CD8-positive, alpha-beta memory T cell (primary cell): ENCODE measurements around the gene ARID3A. TPM values are rescaled to one million over a fixed set of nuclear protein-coding genes. Genes with fewer than 3 reads are reported as not detected.
A peak's percentile ranks its signal among the peaks of the same experiment; 100 is the strongest.
"Not testable (repeated sequence)": the region's sequence is repeated elsewhere in the genome, so short reads cannot be mapped to it uniquely, and the experiment has no call there.

ENCODE experiments used
- CTCF ChIA-PET: fragments of 350-600 bp; sonication (Branson Sonifier 250); formaldehyde crosslinking; loops from one replicate; lab custom pipeline; 2021; ENCODE audit warnings: antibody characterized with exemption; lab: Charles Lee
- POLR2A ChIA-PET: fragments of 350-600 bp; sonication (Branson Sonifier 250); formaldehyde crosslinking; loops from one replicate; lab custom pipeline; 2021; ENCODE audit warnings: antibody characterized with exemption; lab: Charles Lee
- DNase-seq, 5 donors: peaks; one replicate each; pipeline versions ENCODE4 v3.0.0 to v3.0.0-alpha.2; 2020 to 2022; ENCODE audit warnings: mixed read lengths in 1 of 5
- H3K27ac ChIP-seq: one replicate; pipeline ENCODE4 v1.7.0; 2013; ENCODE audit warnings: low read depth, mild to moderate bottlenecking, low read length, moderate library complexity
- H3K27me3 ChIP-seq: 2 replicates; pipeline ENCODE4 v1.7.0; 2013; ENCODE audit warnings: low read length, mild to moderate bottlenecking; ENCODE audit not compliant: insufficient read depth, poor library complexity, severe bottlenecking
- H3K36me3 ChIP-seq: 2 replicates; pipeline ENCODE4 v1.7.0; 2013; ENCODE audit warnings: mild to moderate bottlenecking, low read length, moderate library complexity; ENCODE audit not compliant: insufficient read depth
- H3K4me1 ChIP-seq: 2 replicates; pipeline ENCODE4 v1.7.0; 2013; ENCODE audit warnings: mild to moderate bottlenecking, low read length, moderate library complexity; ENCODE audit not compliant: insufficient read depth
- H3K4me3 ChIP-seq: 2 replicates; pipeline ENCODE4 v1.7.0; 2013; ENCODE audit warnings: mild to moderate bottlenecking, low read length
- H3K9me3 ChIP-seq: 2 replicates; pipeline ENCODE4 v1.7.0; 2013; ENCODE audit warnings: mild to moderate bottlenecking, low read length
- H3K27ac Mint-ChIP-seq, 8 donors: one replicate each; pipeline ENCODE4 v1.8.0; 2020 to 2021; ENCODE audit warnings: mixed read lengths in 8 of 8, mild to moderate bottlenecking in 6 of 8, inconsistent platforms in 3 of 8, moderate library complexity in 3 of 8
- H3K27me3 Mint-ChIP-seq, 2 donors: one replicate each; pipeline ENCODE4 v1.8.0; 2020 to 2021; ENCODE audit warnings: mixed read lengths in 2 of 2, mild to moderate bottlenecking in 1 of 2, moderate library complexity in 1 of 2
- H3K36me3 Mint-ChIP-seq, 3 donors: one replicate each; pipeline ENCODE4 v1.8.0; 2020 to 2021; ENCODE audit warnings: mixed read lengths in 3 of 3, inconsistent platforms in 1 of 3, mild to moderate bottlenecking in 1 of 3
- H3K4me1 Mint-ChIP-seq, 3 donors: one replicate each; pipeline ENCODE4 v1.8.0; 2020 to 2021; ENCODE audit warnings: mixed read lengths in 3 of 3, inconsistent platforms in 1 of 3, mild to moderate bottlenecking in 1 of 3
- H3K4me3 Mint-ChIP-seq, 7 donors: one replicate each; pipeline ENCODE4 v1.8.0; 2020 to 2021; ENCODE audit warnings: mixed read lengths in 7 of 7, mild to moderate bottlenecking in 6 of 7, moderate library complexity in 4 of 7, inconsistent platforms in 2 of 7
- H3K9me3 Mint-ChIP-seq, 5 donors: one replicate each; pipeline ENCODE4 v1.8.0; 2020 to 2022; ENCODE audit warnings: mixed read lengths in 5 of 5, mild to moderate bottlenecking in 3 of 5, moderate library complexity in 2 of 5, inconsistent platforms in 1 of 5
- polyA plus RNA-seq: library from polyadenylated mRNA; unstranded; fragments of 300-500 nt; fragmentation: Illumina TruSeq; gene quantifications from one replicate; pipeline ENCODE4 v1.2.3, GENCODE V29; 2021
- total RNA-seq, 2 experiments: library from RNA; stranded (reverse); gene quantifications; one replicate each; pipeline ENCODE4 v1.2.3, GENCODE V29; 2021

Gene ARID3A
- total and polyA plus RNA-seq, 3 experiments from 2014 or later, result 0.49 to 15.9 (median 12.8) TPM

DNA sequence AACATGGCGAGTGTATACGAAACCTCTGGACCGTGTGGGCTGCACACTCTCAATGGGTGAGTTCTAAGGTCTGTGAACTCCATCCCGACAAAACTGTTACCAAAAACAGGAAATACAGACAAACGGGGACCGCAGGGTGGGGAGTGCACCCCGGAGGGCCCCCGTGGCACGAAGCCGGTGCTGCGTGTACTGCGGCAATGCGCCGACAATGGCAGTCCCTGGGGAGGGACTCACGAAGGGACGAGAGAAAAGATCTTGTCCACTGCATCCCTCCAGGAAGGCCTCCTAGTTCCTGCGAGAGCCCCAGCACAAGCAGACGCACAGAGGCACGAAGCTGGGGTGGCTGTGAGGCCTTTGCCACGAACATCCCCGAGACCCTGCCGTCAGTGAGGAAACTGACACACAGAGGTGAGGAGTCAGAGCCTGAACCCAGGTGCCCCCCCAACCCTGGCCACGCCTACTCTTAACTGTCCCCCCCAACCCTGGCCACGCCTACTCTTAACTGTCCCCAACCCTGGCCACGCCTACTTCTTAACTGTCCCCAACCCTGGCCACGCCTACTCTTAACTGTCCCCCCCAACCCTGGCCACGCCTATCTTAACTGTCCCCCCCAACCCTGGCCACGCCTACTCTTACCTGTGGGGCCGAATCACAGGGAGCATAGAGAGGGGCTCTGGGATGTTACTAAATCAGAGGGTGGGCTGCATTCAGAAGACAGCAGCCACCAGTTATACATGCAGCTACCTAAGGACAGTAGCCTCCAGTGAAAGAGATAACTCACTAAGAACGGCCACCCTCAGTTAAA lies 37.1 kb upstream of the ARID3A start:
- H3K27me3 Mint-ChIP-seq, result peaks cover 0 to 7% of the 10 kb centered on the region in 2 donors
- POLR2A ChIA-PET, result interaction anchor here (0.6 to 2.2 kb wide), 7 partner anchors 10 to 181 kb away, joined by 3 to 10 read pairs (median 4); no protein-coding TSS in a partner anchor
- Histone ChIP-seq H3K4me3 (no peak overlapping the region), H3K4me1 (peaks cover 9% of the 10 kb centered on the region), H3K36me3 (peaks cover 14% of the 10 kb centered on the region), H3K9me3 (no peaks in the 10 kb centered on the region), H3K27me3 (no peaks in the 10 kb centered on the region), H3K27ac (no peak overlapping the region)
- peak overlapping the region in 4 of 7 donors; percentile 72 to 81 (median 75) for H3K4me3 Mint-ChIP-seq
- H3K9me3 Mint-ChIP-seq, result peaks cover 0 to 2% (median 0%) of the 10 kb centered on the region in 5 donors
- peak overlapping the region in 6 of 8 donors; percentile 33 to 95 (median 90) for H3K27ac Mint-ChIP-seq
- peaks cover 0 to 51% (median 0%) of the 10 kb centered on the region in 3 donors for H3K36me3 Mint-ChIP-seq
- peak in 3 of 5 donors; percentile 53 to 82 (median 78) for DNase-seq
- peaks cover 14 to 49% (median 20%) of the 10 kb centered on the region in 3 donors for H3K4me1 Mint-ChIP-seq
- CTCF ChIA-PET, result interaction anchor here (0.9 to 1.1 kb wide), 3 partner anchors 8 to 93 kb away, joined by 3 read pairs; no protein-coding TSS in a partner anchor

DNA sequence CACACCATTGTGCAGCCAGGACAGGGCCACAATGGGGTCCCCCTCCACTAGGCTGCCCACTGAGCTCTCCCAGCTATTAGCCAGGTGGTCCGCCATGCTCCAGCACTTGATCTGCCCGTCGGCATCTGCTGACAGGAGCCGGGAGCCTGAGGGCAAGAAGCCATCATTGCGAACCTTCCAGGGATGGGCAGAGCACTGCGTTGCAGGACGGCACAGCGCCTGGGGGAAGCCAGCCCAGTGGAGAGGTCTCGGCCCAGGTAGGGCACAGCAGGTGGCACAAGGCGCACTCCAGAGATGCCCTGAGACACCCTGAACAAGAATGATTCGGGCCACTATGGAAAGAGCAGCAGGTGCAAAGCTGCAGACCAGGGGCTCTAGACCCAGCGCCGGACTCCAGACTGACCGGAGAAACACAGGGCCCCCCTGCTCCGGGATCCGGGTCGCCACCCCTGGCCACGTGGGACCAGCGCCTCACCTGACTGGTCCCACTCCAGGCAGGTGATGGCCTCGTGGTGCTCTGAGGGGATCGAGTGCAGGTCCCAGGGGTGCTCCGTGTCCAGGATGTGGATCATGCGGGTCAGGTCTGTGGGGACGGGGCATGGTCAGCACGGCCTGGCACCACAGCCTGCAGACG lies 36.1 kb upstream of the ARID3A start:
- H3K27ac Mint-ChIP-seq, result peak overlapping the region in 3 of 8 donors; percentile 52 to 94 (median 72)
- H3K4me1 Mint-ChIP-seq, result peaks cover 16 to 54% (median 20%) of the 10 kb centered on the region in 3 donors
- H3K27me3 Mint-ChIP-seq, result peaks cover 0 to 7% of the 10 kb centered on the region in 2 donors
- Histone ChIP-seq H3K27me3 (no peaks in the 10 kb centered on the region), H3K36me3 (peaks cover 14% of the 10 kb centered on the region), H3K9me3 (no peaks in the 10 kb centered on the region), H3K4me3 (no peak overlapping the region), H3K27ac (no peak overlapping the region), H3K4me1 (peaks cover 9% of the 10 kb centered on the region)
- no peak for DNase-seq
- peaks cover 0 to 2% (median 0%) of the 10 kb centered on the region in 5 donors for H3K9me3 Mint-ChIP-seq
- peak overlapping the region in 6 of 7 donors; percentile 11 to 81 (median 60) for H3K4me3 Mint-ChIP-seq
- peaks cover 0 to 44% (median 0%) of the 10 kb centered on the region in 3 donors for H3K36me3 Mint-ChIP-seq
- ChIA-PET POLR2A (interaction anchor here (0.7 to 2.2 kb wide), 3 partner anchors 17 to 543 kb away, joined by 3 to 9 read pairs (median 5); no protein-coding TSS in a partner anchor), CTCF (no interaction called here)

DNA sequence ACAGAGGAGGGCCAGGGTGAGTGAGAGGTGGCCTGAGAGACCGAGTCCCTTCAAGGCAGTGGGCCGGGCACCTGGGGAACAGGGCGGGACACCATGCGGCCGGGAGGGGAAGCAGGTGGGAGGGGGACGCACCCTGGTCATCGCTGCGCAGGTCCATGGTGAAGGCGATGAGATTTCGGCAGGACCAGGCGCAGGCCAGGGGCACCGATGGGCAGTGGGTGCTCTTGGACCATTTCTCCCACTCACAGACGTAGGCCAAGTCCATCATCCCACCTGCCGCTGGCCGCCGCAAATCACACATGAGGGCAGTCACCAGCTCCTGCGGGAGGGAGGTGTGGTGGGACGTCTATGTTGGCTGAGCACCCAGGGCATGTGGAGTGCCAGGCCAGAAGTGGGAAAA lies 35.0 kb upstream of the ARID3A start:
- Mint-ChIP-seq H3K27ac (peak overlapping the region in 5 of 8 donors; percentile 22 to 84 (median 61)), H3K4me1 (peaks cover 21 to 58% (median 22%) of the 10 kb centered on the region in 3 donors), H3K9me3 (peaks cover 0 to 2% (median 0%) of the 10 kb centered on the region in 5 donors), H3K27me3 (peaks cover 0 to 7% of the 10 kb centered on the region in 2 donors), H3K4me3 (peak overlapping the region; percentile 47 to 86 (median 73)), H3K36me3 (peaks cover 0 to 39% (median 0%) of the 10 kb centered on the region in 3 donors)
- DNase-seq, result no peak
- peaks cover 12% of the 10 kb centered on the region for H3K4me1 ChIP-seq
- peaks cover 14% of the 10 kb centered on the region for H3K36me3 ChIP-seq
- no peak overlapping the region for H3K4me3 ChIP-seq
- POLR2A ChIA-PET, result no interaction called here
- CTCF ChIA-PET, result no interaction called here
- H3K27me3 ChIP-seq, result no peaks in the 10 kb centered on the region
- no peaks in the 10 kb centered on the region for H3K9me3 ChIP-seq
- no peak overlapping the region for H3K27ac ChIP-seq

DNA sequence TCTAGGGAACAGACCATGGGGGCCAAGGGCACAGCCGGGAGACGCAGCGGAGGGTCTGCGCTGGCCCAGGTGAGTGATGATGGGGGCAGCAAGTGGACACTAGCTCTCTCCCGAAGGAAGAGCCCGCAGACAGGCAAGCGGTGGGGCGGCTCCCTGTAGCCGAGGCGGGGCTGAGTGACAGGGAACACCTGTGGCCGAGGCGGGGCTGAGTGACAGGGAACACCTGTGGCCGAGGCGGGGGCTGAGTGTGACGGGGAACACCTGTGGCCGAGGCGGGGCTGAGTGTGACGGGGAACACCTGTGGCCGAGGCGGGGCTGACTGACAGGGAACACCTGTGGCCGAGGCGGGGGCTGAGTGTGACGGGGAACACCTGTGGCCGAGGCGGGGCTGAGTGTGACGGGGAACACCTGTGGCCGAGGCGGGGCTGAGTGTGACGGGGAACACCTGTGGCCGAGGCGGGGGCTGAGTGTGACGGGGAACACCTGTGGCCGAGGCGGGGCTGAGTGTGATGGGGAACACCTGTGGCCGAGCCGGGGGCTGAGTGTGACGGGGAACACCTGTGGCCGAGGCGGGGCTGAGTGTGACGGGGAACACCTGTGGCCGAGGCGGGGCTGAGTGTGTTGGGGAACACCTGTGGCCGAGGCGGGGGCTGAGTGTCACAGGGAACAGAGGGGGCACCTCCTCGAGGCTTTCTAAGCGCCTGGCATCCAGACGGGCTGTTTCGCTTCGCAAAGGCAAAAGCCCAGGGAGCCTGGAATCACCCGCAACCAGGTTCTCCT lies 34.2 kb upstream of the ARID3A start:
- H3K27me3 Mint-ChIP-seq, H3K4me3 ChIP-seq, H3K27me3 ChIP-seq, H3K9me3 ChIP-seq, DNase-seq, H3K9me3 Mint-ChIP-seq: not testable (repeated sequence)
- peaks cover 0 to 42% (median 2%) of the 10 kb centered on the region in 3 donors for H3K36me3 Mint-ChIP-seq
- ChIA-PET POLR2A (interaction anchor here (2.0 to 5.3 kb wide), 3 partner anchors 11 to 28 kb away, joined by 9 to 77 read pairs (median 22); no protein-coding TSS in a partner anchor), CTCF (interaction anchor here (2.0 to 2.7 kb wide), 2 partner anchors 18 to 28 kb away, joined by 25 to 26 read pairs; no protein-coding TSS in a partner anchor)
- H3K4me3 Mint-ChIP-seq, result peak overlapping the region; percentile 78 to 92 (median 84)
- peaks cover 10% of the 10 kb centered on the region for H3K36me3 ChIP-seq
- H3K4me1 Mint-ChIP-seq, result peaks cover 21 to 61% (median 22%) of the 10 kb centered on the region in 3 donors
- peak overlapping the region in 6 of 8 donors; percentile 61 to 98 (median 78) for H3K27ac Mint-ChIP-seq
- H3K27ac ChIP-seq, result peak overlapping the region; percentile 69
- peaks cover 12% of the 10 kb centered on the region for H3K4me1 ChIP-seq

DNA sequence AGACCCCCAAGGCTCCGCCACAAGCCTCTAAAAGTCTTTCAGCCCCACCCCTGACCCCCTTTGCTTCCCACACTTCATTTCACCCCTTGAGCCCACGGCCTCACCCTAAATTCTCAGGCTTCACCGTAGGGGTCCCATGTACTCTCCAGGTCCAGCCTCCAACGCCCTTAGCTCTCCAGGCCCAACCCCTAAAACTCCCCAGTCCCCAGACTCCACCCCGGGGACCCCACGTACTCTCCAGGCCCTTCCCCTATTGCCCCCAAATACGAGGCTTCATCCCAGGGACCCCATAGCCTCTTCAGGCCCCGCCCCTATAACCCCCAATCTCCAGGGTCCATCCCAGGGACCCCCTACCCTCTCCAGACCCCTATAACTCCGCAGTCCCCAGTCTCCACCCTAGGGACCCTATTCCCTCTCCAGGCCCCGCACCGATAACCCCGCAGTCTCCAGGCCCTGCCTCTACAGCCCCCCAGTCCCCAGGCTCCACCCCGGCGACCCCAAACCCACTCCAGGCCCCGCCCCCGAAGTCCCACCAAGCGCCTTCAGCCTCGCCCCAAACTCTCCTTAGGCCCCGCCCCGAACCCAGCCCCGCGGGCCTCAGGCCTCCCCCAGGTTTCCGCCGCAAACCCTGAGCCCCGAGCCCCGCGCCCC lies 33.5 kb upstream of the ARID3A start:
- H3K27me3 Mint-ChIP-seq, result peaks cover 0 to 5% of the 10 kb centered on the region in 2 donors
- ChIA-PET CTCF (interaction anchor here (1.0 to 2.7 kb wide), 8 partner anchors 10 to 121 kb away, joined by 3 to 26 read pairs (median 6); no protein-coding TSS in a partner anchor), POLR2A (interaction anchor here (0.5 to 5.3 kb wide), 8 partner anchors 10 to 498 kb away, joined by 3 to 77 read pairs (median 9); partner anchors contain the start of gene CIRBP)
- H3K4me1 Mint-ChIP-seq, result peaks cover 21 to 60% (median 22%) of the 10 kb centered on the region in 3 donors
- H3K9me3 ChIP-seq, result no peaks in the 10 kb centered on the region
- H3K27ac Mint-ChIP-seq, result peak overlapping the region; percentile 60 to 98 (median 84)
- H3K36me3 Mint-ChIP-seq, result peaks cover 0 to 45% (median 3%) of the 10 kb centered on the region in 3 donors
- H3K4me3 ChIP-seq, result peak overlapping the region; percentile 74
- H3K4me3 Mint-ChIP-seq, result peak overlapping the region; percentile 78 to 92 (median 83)
- peaks cover 0 to 2% (median 0%) of the 10 kb centered on the region in 5 donors for H3K9me3 Mint-ChIP-seq
- peaks cover 10% of the 10 kb centered on the region for H3K36me3 ChIP-seq
- no peaks in the 10 kb centered on the region for H3K27me3 ChIP-seq
- DNase-seq, result peak in 1 of 5 donors; percentile 72
- peak overlapping the region; percentile 69 for H3K27ac ChIP-seq
- H3K4me1 ChIP-seq, result peaks cover 12% of the 10 kb centered on the region

DNA sequence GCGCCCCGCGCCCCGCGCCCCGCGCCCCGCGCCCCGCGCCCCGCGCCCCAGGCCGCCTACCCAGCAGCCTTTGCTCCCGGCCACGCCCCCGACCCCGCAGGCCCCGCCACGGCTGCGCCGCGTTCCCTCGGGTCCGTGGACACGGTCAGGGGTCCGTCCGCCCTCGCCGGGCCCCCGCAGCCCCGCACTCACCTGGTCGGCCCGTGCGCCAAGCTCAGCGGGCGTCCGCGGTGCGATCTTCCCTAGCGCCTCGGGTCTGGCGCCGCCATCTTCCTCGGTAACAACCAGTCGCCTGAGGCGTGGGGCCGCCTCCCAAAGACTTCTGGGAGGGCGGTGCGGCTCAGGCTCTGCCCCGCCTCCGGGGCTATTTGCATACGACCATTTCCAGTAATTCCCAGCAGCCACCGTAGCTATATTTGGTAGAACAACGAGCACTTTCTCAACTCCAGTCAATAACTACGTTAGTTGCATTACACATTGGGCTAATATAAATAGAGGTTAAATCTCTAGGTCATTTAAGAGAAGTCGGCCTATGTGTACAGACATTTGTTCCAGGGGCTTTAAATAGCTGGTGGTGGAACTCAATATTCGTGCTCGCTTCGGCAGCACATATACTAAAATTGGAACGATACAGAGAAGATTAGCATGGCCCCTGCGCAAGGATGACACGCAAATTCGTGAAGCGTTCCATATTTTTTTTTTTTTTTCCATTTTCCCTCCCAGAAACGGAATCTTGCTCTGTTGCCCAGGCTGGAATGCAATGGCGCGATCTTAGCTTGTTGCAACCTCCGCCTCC lies 32.7 kb upstream of the ARID3A start, which contains the start of the genes MED16 and RNU6-9:
TSS of gene MED16 (minus strand) at position 294 of the 796 bp plus-strand sequence. CDS start 2,056 bp downstream, outside the sequence.
TSS of gene RNU6-9 (plus strand) at position 591 of the 796 bp plus-strand sequence.
- peaks cover 20 to 56% (median 21%) of the 10 kb centered on the region in 3 donors for H3K4me1 Mint-ChIP-seq
- DNase-seq, result peak; percentile 88 to 95 (median 93)
- Histone ChIP-seq H3K4me3 (peak within 1 kb of the TSS; percentile 74), H3K27ac (peak within 1 kb of the TSS; percentile 86), H3K4me1 (peaks cover 8% of the 10 kb centered on the region), H3K9me3 (no peaks in the 10 kb centered on the region), H3K36me3 (peaks cover 10% of the 10 kb centered on the region), H3K27me3 (no peaks in the 10 kb centered on the region)
- H3K9me3 Mint-ChIP-seq, result peaks cover 0 to 2% (median 0%) of the 10 kb centered on the region in 5 donors
- peak within 1 kb of the TSS; percentile 98 to 100 (median 99) for H3K27ac Mint-ChIP-seq
- peak within 1 kb of the TSS; percentile 91 to 96 (median 92) for H3K4me3 Mint-ChIP-seq
- CTCF ChIA-PET, result interaction anchor here (1.0 to 2.7 kb wide), 8 partner anchors 10 to 122 kb away, joined by 3 to 26 read pairs (median 6); no protein-coding TSS in a partner anchor
- POLR2A ChIA-PET, result interaction anchor here (0.5 to 5.3 kb wide), 10 partner anchors 9 to 497 kb away, joined by 3 to 77 read pairs (median 8); partner anchors contain the start of gene CIRBP
- peaks cover 0 to 5% of the 10 kb centered on the region in 2 donors for H3K27me3 Mint-ChIP-seq
- H3K36me3 Mint-ChIP-seq, result peaks cover 0 to 48% (median 3%) of the 10 kb centered on the region in 3 donors
